HepG2 (cell line): ENCODE measurements around the gene USP36. TPM values are rescaled to one million over a fixed set of nuclear protein-coding genes. Genes with fewer than 3 reads are reported as not detected.

Experiments
- CREM ChIP-seq, 2 experiments: sonication (generic) in 1 of 2; formaldehyde crosslinking in 1 of 2; IDR thresholded peaks; 2 replicates each; pipeline versions ENCODE4 v1.4.0 to v1.6.1; 2016 to 2020; ENCODE audit warnings: antibody characterized with exemption in 1 of 2, mild to moderate bottlenecking in 1 of 2, missing genetic modification reagents in 1 of 2
- ESRRA ChIP-seq: sonication (generic); formaldehyde crosslinking; IDR thresholded peaks from 2 replicates; pipeline ENCODE4 v1.5.1; 2020; ENCODE audit warnings: mild to moderate bottlenecking, low read depth, missing genetic modification reagents
- HOXA7 ChIP-seq: sonication (generic); formaldehyde crosslinking; IDR thresholded peaks from 2 replicates; pipeline ENCODE4 v1.8.1; 2022; ENCODE audit warnings: mild to moderate bottlenecking, missing genetic modification reagents, moderate library complexity
- KDM1A ChIP-seq: IDR thresholded peaks from 2 replicates; pipeline ENCODE4 v1.6.1; 2016; ENCODE audit warnings: missing compliant biosample characterization
- KDM2A ChIP-seq: sonication (generic); formaldehyde crosslinking; IDR thresholded peaks from 2 replicates; pipeline ENCODE4 v1.4.0; 2020; ENCODE audit warnings: low read depth, missing genetic modification reagents, borderline replicate concordance
- LCORL ChIP-seq, 2 experiments: fragments of 450-650 bp in 1 of 2; sonication (generic) in 1 of 2; formaldehyde crosslinking in 1 of 2; IDR thresholded peaks; 2 replicates each; pipeline versions ENCODE4 v1.5.0 to v1.6.1; 2017 to 2020; ENCODE audit warnings: antibody characterized with exemption in 1 of 2, missing genetic modification reagents in 1 of 2
- NFATC3 ChIP-seq: sonication (generic); formaldehyde crosslinking; IDR thresholded peaks from 2 replicates; pipeline ENCODE4 v1.5.1; 2020; ENCODE audit warnings: mild to moderate bottlenecking, missing genetic modification reagents
- NKX3-1 ChIP-seq: sonication (generic); formaldehyde crosslinking; IDR thresholded peaks from 2 replicates; pipeline ENCODE4 v1.5.0; 2020; ENCODE audit warnings: missing genetic modification reagents
- PAXIP1 ChIP-seq: sonication (generic); formaldehyde crosslinking; conservative IDR thresholded peaks from 2 replicates; pipeline ENCODE4 v1.4.0; 2020; ENCODE audit warnings: mild to moderate bottlenecking, missing genetic modification reagents, moderate library complexity
- POLR2AphosphoS5 ChIP-seq: IDR thresholded peaks from 2 replicates; pipeline ENCODE4 v1.6.1; 2012; ENCODE audit warnings: low read depth, low read length
- STAG1 ChIP-seq: sonication (generic); formaldehyde crosslinking; IDR thresholded peaks from 2 replicates; pipeline ENCODE4 v1.4.0; 2020; ENCODE audit warnings: missing genetic modification reagents
- THAP11 ChIP-seq: IDR thresholded peaks from 2 replicates; pipeline ENCODE4 v1.6.1; 2016; ENCODE audit warnings: missing biosample characterization, missing genetic modification reagents
- TMF1 ChIP-seq: sonication (generic); formaldehyde crosslinking; IDR thresholded peaks from 2 replicates; pipeline ENCODE4 v1.8.1; 2022; ENCODE audit warnings: low read depth, missing genetic modification reagents
- ZBTB38 ChIP-seq: sonication (generic); formaldehyde crosslinking; IDR thresholded peaks from 2 replicates; pipeline ENCODE4 v1.5.1; 2020; ENCODE audit warnings: mild to moderate bottlenecking, missing genetic modification reagents
- ZFAT ChIP-seq: sonication (generic); formaldehyde crosslinking; conservative IDR thresholded peaks from 2 replicates; pipeline ENCODE4 v1.8.1; 2023; ENCODE audit warnings: missing genetic modification reagents, inconsistent platforms
- ZKSCAN1 ChIP-seq: fragments of 150-350 bp; IDR thresholded peaks from 2 replicates; pipeline ENCODE4 v1.6.1; 2014; ENCODE audit warnings: low read length
- ZMAT3 ChIP-seq: sonication (generic); formaldehyde crosslinking; conservative IDR thresholded peaks from 2 replicates; pipeline ENCODE4 v1.7.0; 2021; ENCODE audit warnings: missing genetic modification reagents
- ZNF230 ChIP-seq: sonication (generic); formaldehyde crosslinking; IDR thresholded peaks from 2 replicates; pipeline ENCODE4 v1.4.0; 2020; ENCODE audit warnings: mild to moderate bottlenecking, missing genetic modification reagents
- ZNF558 ChIP-seq: sonication (generic); formaldehyde crosslinking; IDR thresholded peaks from 2 replicates; pipeline ENCODE4 v1.9.0; 2022; ENCODE audit warnings: mild to moderate bottlenecking, missing genetic modification reagents, borderline replicate concordance
- ZNF614 ChIP-seq: IDR thresholded peaks from 2 replicates; pipeline ENCODE4 v1.6.1; 2018; ENCODE audit warnings: missing biosample characterization, missing genetic modification reagents, inconsistent platforms, borderline replicate concordance
- ZNF672 ChIP-seq: sonication (generic); formaldehyde crosslinking; IDR thresholded peaks from 2 replicates; pipeline ENCODE4 v1.8.1; 2022; ENCODE audit warnings: missing genetic modification reagents
- ZNF800 ChIP-seq: sonication (generic); formaldehyde crosslinking; IDR thresholded peaks from 2 replicates; pipeline ENCODE4 v1.4.0; 2020; ENCODE audit warnings: missing genetic modification reagents
- ZNF879 ChIP-seq: sonication (generic); formaldehyde crosslinking; IDR thresholded peaks from 2 replicates; pipeline ENCODE4 v1.8.1; 2023; ENCODE audit warnings: missing genetic modification reagents
- polyA plus RNA-seq, 8 experiments: library from polyadenylated mRNA; depleted of rRNA in 3 of 8; stranded (reverse) in 7 of 8; unstranded in 1 of 8; fragments of >200 nt; fragmentation: Illumina TruSeq in 4 of 8; extraction: Trizol in 4 of 8; gene quantifications; 2 replicates each; pipeline versions ENCODE4 v1.2.1 to v1.2.3, GENCODE V29; 2011 to 2016; ENCODE audit warnings: low read depth in 4 of 8, missing spikeins in 1 of 8, mixed read lengths in 1 of 8; ENCODE audit not compliant: insufficient read depth in 1 of 8
- total RNA-seq, 5 experiments: library from RNA; depleted of rRNA; stranded (reverse); fragments of >200 nt; fragmentation: Illumina TruSeq; extraction: Trizol; gene quantifications; 2 replicates each; pipeline ENCODE4 v1.2.3, GENCODE V29; 2016; ENCODE audit warnings: low read depth in 1 of 5
- TF ChIP-seq, protein P1 (sequence below): sonication (generic); formaldehyde crosslinking; IDR thresholded peaks from 2 replicates; pipeline ENCODE4 v1.5.0; 2020; ENCODE audit warnings: mild to moderate bottlenecking, missing genetic modification reagents

The USP36 gene
- total and polyA plus RNA-seq, 2 of the 13 experiments (the other 11 are each of a cell fraction or from before 2014, with no cell fraction given): 29.6 to 45.9 TPM

DNA sequence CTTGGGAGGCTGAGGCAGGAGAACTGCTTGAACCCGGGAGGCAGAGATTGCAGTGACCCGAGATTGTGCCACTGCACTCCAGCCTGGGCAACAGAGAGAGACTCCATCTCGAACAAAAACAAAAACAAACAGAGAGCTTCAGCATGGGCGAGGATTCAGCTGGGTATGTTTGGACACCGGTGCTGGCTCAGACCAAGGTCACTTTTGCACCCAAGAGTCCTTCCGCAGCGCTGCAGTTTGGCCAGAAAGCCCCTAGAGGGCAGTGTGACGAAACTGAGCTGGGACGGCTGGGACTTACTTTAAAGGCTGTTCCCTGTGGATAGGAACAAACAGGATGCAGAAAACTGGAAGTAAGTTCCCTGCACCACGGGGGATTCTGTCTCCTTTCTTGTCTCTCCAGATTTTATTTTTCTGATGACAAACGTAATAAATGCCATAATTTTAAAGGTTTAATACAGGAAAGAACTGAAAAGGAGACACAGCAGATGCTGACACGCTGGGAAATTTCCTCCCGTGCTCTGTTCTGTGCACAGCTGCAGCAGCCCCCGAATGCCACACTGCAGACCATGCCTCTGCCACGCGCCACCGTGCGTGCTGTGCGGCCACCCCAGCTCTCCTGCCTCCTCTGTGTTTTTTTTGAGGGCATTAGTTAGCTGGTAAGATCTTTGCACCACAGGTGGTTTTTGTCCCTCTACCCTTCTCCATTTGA is 25.2 kb upstream of the USP36 start (continued):
- no peak for TF ChIP-seq ZNF672 (CRISPR knock-in tag)
- TF ChIP-seq TMF1 (CRISPR knock-in tag): no peak
- peak; percentile 74; the same call in 1 of the 2 replicates for TF ChIP-seq ZNF614 (CRISPR knock-in tag)
- TF ChIP-seq, protein P1, sequence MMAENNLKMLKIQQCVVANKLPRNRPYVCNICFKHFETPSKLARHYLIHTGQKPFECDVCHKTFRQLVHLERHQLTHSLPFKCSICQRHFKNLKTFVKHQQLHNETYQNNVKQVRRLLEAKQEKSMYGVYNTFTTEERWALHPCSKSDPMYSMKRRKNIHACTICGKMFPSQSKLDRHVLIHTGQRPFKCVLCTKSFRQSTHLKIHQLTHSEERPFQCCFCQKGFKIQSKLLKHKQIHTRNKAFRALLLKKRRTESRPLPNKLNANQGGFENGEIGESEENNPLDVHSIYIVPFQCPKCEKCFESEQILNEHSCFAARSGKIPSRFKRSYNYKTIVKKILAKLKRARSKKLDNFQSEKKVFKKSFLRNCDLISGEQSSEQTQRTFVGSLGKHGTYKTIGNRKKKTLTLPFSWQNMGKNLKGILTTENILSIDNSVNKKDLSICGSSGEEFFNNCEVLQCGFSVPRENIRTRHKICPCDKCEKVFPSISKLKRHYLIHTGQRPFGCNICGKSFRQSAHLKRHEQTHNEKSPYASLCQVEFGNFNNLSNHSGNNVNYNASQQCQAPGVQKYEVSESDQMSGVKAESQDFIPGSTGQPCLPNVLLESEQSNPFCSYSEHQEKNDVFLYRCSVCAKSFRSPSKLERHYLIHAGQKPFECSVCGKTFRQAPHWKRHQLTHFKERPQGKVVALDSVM (CRISPR knock-in tag): peak; percentile 78
- peak; percentile 55; the same call in 1 of the 2 replicates for TF ChIP-seq ZNF230 (CRISPR knock-in tag)
- TF ChIP-seq KDM1A (CRISPR knock-in tag): no peak
- TF ChIP-seq ZNF879 (CRISPR knock-in tag): no peak
- peak; percentile 90 for TF ChIP-seq STAG1 (CRISPR knock-in tag)
- peak; percentile 45; the same call in 1 of the 2 replicates for TF ChIP-seq NKX3-1 (CRISPR knock-in tag)
- TF ChIP-seq ZNF800: peak; percentile 80; the same call in 1 of the 2 replicates
- 0 out of 2 replicates have a peak, but pooled peaks have one; percentile 32 for TF ChIP-seq CREM (IDR thresholded peaks at IDR 0.05)
- TF ChIP-seq CREM (CRISPR knock-in tag; IDR thresholded peaks at IDR 0.05): no peak
- TF ChIP-seq POLR2AphosphoS5: no peak
- TF ChIP-seq ZFAT (CRISPR knock-in tag): no peak
- peak; percentile 38; the same call in 1 of the 2 replicates for TF ChIP-seq ZKSCAN1
- TF ChIP-seq THAP11 (CRISPR knock-in tag): peak; percentile 49; the same call in 1 of the 2 replicates
- no peak for TF ChIP-seq NFATC3
- peak; percentile 66; the same call in 1 of the 2 replicates for TF ChIP-seq KDM2A (CRISPR knock-in tag)
- peak; percentile 83 for TF ChIP-seq ZBTB38 (CRISPR knock-in tag)
- TF ChIP-seq LCORL (IDR thresholded peaks at IDR 0.05): no peak
- peak; percentile 92 for TF ChIP-seq LCORL (CRISPR knock-in tag; IDR thresholded peaks at IDR 0.05)
- TF ChIP-seq ESRRA (CRISPR knock-in tag): peak; percentile 90; the same call in 1 of the 2 replicates
- TF ChIP-seq ZMAT3 (CRISPR knock-in tag): no peak
- peak; percentile 32; the same call in 1 of the 2 replicates for TF ChIP-seq PAXIP1 (CRISPR knock-in tag)
- TF ChIP-seq ZNF558: no peak
- TF ChIP-seq HOXA7: no peak
